ENCODE results near the gene FCN1.

Gene FCN1

DNA sequence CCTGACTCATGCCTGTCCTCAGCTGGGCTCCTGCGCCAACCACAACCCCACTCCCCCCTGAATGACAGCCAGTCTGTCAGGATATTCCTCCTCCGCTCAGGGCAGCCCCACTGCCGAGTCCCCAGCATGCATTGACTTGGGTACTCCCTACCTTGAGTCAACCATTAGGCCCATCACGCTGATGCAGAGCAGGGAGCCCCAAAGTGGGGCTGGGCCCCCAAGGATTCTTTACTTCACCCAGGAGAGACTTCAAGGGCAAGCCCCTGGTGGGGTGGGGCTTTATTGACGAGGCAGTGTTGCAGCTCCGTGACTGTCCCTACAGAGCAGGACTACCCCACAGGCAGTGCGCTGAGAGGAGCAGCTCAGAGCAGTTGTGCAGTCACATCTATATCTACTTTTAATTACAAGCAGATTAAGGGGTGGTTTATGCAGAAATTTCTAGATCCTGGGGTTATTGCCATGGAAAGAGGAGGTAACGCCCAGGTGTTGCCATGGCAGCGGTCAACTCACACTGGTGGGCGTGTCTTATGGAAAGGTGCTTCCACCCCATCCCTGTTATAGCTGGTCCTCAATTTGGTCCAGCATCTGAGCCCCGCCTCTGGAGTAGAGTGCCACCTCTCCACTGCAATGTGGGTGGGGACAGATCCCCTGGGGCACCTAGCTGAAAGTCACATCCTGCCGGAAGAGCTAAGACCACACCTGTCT is 32.1 kb upstream of the FCN1 start:
- TF ChIP-seq, protein P1, sequence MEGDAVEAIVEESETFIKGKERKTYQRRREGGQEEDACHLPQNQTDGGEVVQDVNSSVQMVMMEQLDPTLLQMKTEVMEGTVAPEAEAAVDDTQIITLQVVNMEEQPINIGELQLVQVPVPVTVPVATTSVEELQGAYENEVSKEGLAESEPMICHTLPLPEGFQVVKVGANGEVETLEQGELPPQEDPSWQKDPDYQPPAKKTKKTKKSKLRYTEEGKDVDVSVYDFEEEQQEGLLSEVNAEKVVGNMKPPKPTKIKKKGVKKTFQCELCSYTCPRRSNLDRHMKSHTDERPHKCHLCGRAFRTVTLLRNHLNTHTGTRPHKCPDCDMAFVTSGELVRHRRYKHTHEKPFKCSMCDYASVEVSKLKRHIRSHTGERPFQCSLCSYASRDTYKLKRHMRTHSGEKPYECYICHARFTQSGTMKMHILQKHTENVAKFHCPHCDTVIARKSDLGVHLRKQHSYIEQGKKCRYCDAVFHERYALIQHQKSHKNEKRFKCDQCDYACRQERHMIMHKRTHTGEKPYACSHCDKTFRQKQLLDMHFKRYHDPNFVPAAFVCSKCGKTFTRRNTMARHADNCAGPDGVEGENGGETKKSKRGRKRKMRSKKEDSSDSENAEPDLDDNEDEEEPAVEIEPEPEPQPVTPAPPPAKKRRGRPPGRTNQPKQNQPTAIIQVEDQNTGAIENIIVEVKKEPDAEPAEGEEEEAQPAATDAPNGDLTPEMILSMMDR (IDR thresholded peaks at IDR 0.05; ENCODE audit: low read depth, low read length, missing control alignments): no peak
- no peaks in the 10 kb centered on the region for H3K36me3 ChIP-seq (replicated peaks)
- H3K27me3 ChIP-seq (replicated peaks): no peaks in the 10 kb centered on the region
- DNase-seq: no peak
- no peak overlapping the region for H3K27ac ChIP-seq
- no peak overlapping the region for H3K4me3 ChIP-seq (ENCODE audit: low read depth, low read length)
- in situ Hi-C loops (cut with HindIII; ENCODE audit: low pct_ligation_motif_present, low sequenced_read_pairs): no loop called here

DNA sequence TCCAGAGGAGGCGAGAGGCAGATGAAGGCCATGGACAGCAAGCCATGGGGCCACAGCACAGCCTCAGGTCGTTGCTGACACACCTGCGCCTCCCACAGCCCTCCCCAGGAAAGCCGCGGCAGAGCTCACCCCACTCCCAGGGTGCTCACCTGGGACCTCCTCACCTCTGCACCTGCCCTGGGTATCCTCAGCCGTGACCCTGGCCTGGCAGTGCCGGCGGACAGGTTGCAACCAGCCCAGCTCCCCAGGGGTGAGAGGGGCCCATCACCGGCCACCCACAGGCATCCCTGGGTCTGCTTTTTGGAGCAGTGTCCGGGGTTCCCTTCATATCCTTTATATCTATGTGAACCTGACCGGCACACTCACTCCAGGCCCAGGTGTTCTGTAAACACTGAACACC is 30.4 kb upstream of the FCN1 start:
- Histone ChIP-seq H3K4me3 (ENCODE audit: low read depth, low read length) (no peak overlapping the region), H3K27ac (no peak overlapping the region), H3K36me3 (replicated peaks) (no peaks in the 10 kb centered on the region), H3K27me3 (replicated peaks) (peaks cover 2% of the 10 kb centered on the region)
- TF ChIP-seq, protein P1 (IDR thresholded peaks at IDR 0.05; ENCODE audit: low read depth, low read length, missing control alignments): no peak
- in situ Hi-C loops (cut with HindIII; ENCODE audit: low pct_ligation_motif_present, low sequenced_read_pairs): no loop called here
- DNase-seq: no peak

DNA sequence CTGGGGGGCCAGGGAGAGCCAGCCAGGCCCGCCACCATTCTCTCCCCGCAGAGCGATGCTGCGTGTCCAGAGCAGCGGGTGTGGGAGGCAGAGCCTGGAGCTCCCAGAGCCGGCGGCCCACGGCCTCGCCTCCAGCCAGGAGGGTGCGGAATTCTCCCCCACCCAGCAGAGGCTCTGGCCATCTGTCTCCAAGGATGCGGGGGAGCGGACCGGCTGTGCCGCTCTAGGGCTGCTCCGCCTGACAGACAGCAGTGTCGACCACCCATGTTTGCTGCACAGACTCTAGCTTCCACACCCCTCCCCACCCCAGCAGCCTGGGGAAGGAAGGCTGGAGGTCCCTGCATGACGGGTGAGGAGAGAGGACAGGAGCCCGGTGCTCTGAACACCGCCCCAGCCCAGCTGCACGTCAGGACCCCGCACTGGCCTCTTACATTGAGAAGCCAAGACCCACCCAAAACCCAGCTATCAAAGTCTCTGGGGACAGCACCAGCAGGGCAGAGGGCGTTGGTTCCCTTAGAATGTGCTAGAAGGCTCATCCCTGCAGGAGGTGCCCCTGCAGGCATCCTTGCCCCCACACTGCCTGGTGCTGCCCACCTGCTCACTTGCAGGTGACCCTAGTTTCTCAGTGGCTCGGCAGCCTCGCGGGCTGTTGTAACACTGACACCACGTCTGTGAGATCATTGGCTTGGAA is 29.7 kb upstream of the FCN1 start:
- TF ChIP-seq, protein P1 (IDR thresholded peaks at IDR 0.05; ENCODE audit: low read depth, low read length, missing control alignments): no peak
- in situ Hi-C loops (cut with HindIII; ENCODE audit: low pct_ligation_motif_present, low sequenced_read_pairs): no loop called here
- no peaks in the 10 kb centered on the region for H3K36me3 ChIP-seq (replicated peaks)

DNA sequence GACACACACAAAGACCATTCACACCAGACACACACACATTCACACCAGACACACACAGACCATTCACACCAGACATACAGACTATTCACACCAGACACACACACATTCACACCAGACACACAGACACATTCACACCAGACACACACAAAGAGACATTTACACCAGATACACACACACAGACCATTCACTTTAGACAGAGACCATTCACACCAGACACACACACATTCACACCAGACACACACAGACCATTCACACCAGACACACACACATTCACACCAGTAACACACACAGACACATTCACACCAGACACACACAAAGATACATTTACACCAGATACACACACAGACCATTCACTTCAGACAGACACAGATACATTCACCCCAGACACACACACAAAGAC is 29.0 kb upstream of the FCN1 start:
- in situ Hi-C loops (cut with HindIII; ENCODE audit: low pct_ligation_motif_present, low sequenced_read_pairs): no loop called here

More for the DNA sequence above, 29.7 kb upstream of the FCN1 start:
- no peak overlapping the region for H3K4me3 ChIP-seq (ENCODE audit: low read depth, low read length)
- no peak for DNase-seq
- peaks cover 2% of the 10 kb centered on the region for H3K27me3 ChIP-seq (replicated peaks)
- no peak overlapping the region for H3K27ac ChIP-seq

GRCh38 chr9:134945509-134946275 is 28.0 kb upstream of the FCN1 start:
- Histone ChIP-seq H3K36me3 (replicated peaks) (no peaks in the 10 kb centered on the region), H3K27me3 (replicated peaks) (peaks cover 2% of the 10 kb centered on the region), H3K27ac (no peak overlapping the region), H3K4me3 (ENCODE audit: low read depth, low read length) (no peak overlapping the region)
- no peak for DNase-seq
- TF ChIP-seq, protein P1 (IDR thresholded peaks at IDR 0.05; ENCODE audit: low read depth, low read length, missing control alignments): no peak
- in situ Hi-C loops (cut with HindIII; ENCODE audit: low pct_ligation_motif_present, low sequenced_read_pairs): no loop called here

More for the DNA sequence above, 29.0 kb upstream of the FCN1 start:
- H3K27ac ChIP-seq: no peak overlapping the region
- peaks cover 2% of the 10 kb centered on the region for H3K27me3 ChIP-seq (replicated peaks)
- DNase-seq: no peak
- no peak overlapping the region for H3K4me3 ChIP-seq (ENCODE audit: low read depth, low read length)
- TF ChIP-seq, protein P1 (IDR thresholded peaks at IDR 0.05; ENCODE audit: low read depth, low read length, missing control alignments): no peak
- no peaks in the 10 kb centered on the region for H3K36me3 ChIP-seq (replicated peaks)
